Measurements from ENCODE around the gene OR56A1. TPM values are rescaled to one million over a fixed set of nuclear protein-coding genes. Genes with fewer than 3 reads are reported as not detected.
"Not testable (repeated sequence)": the region's sequence is repeated elsewhere in the genome, so short reads cannot be mapped to it uniquely, and the experiment has no call there.

OR56A1 gene
- total RNA-seq, result not detected in 2 replicates

GRCh38 chr11:6030708-6031405 is at the start of gene OR56A1:
OR56A1 (minus strand) TSS chr11:6030758; CDS start chr11:6027692, 3,066 bp downstream.
- DNase-seq (ENCODE audit: low read depth in 2 of 2), result no peak

GRCh38 chr11:6079463-6079862 is 48.9 kb upstream of the OR56A1 start:
- no peak for DNase-seq (ENCODE audit: low read depth in 2 of 2)

GRCh38 chr11:6077723-6078122 is 47.2 kb upstream of the OR56A1 start:
- no peak for DNase-seq (ENCODE audit: low read depth in 2 of 2)

GRCh38 chr11:6076443-6076842 is 45.9 kb upstream of the OR56A1 start:
- DNase-seq (ENCODE audit: low read depth in 2 of 2), result not testable (repeated sequence)

GRCh38 chr11:6067502-6067901 is 36.9 kb upstream of the OR56A1 start:
- DNase-seq (ENCODE audit: low read depth in 2 of 2), result no peak

- DNase-seq (ENCODE audit: low read depth in 2 of 2), result no peak
Observed at GRCh38 chr11:6062691-6063358, 32.3 kb upstream of the OR56A1 start.

- no peak for DNase-seq (ENCODE audit: low read depth in 2 of 2)
Observed at GRCh38 chr11:6061475-6061874, 30.9 kb upstream of the OR56A1 start.

- no peak for DNase-seq (ENCODE audit: low read depth in 2 of 2)
Observed at GRCh38 chr11:6057452-6057851, 26.9 kb upstream of the OR56A1 start.

- no peak for DNase-seq (ENCODE audit: low read depth in 2 of 2)
Observed at GRCh38 chr11:6055569-6055968, 25.0 kb upstream of the OR56A1 start.

- DNase-seq (ENCODE audit: low read depth in 2 of 2), result no peak
Observed at GRCh38 chr11:6052374-6052773, 21.8 kb upstream of the OR56A1 start.

GRCh38 chr11:6040874-6041273 is 10.3 kb upstream of the OR56A1 start:
- DNase-seq (ENCODE audit: low read depth in 2 of 2), result no peak

- DNase-seq (ENCODE audit: low read depth in 2 of 2), result no peak
Observed at GRCh38 chr11:6027501-6027900, 3.1 kb downstream of the OR56A1 start.

- DNase-seq (ENCODE audit: low read depth in 2 of 2), result no peak
Observed at GRCh38 chr11:6025056-6025455, 5.5 kb downstream of the OR56A1 start.

GRCh38 chr11:6022956-6023355 is 7.6 kb downstream of the OR56A1 start:
- DNase-seq (ENCODE audit: low read depth in 2 of 2), result peak; percentile 15 to 60

GRCh38 chr11:6013042-6013441 is 17.5 kb downstream of the OR56A1 start:
- DNase-seq (ENCODE audit: low read depth in 2 of 2), result no peak

GRCh38 chr11:6012035-6012668 is 18.4 kb downstream of the OR56A1 start:
- DNase-seq (ENCODE audit: low read depth in 2 of 2), result no peak

- no peak for DNase-seq (ENCODE audit: low read depth in 2 of 2)
Observed at GRCh38 chr11:6006846-6007245, 23.7 kb downstream of the OR56A1 start, which contains the start of gene OR56A4. OR56A4 (minus strand) TSS chr11:6006946; CDS start chr11:6002992, 3,954 bp downstream.

- no peak for DNase-seq (ENCODE audit: low read depth in 2 of 2)
Observed at GRCh38 chr11:6006395-6006794, 24.2 kb downstream of the OR56A1 start.

GRCh38 chr11:6002202-6002699 is 28.3 kb downstream of the OR56A1 start:
- DNase-seq (ENCODE audit: low read depth in 2 of 2), result peak; percentile 29 to 34

- no peak for DNase-seq (ENCODE audit: low read depth in 2 of 2)
Observed at GRCh38 chr11:5994791-5995190, 35.8 kb downstream of the OR56A1 start.

- DNase-seq (ENCODE audit: low read depth in 2 of 2), result peak in 1 of 2 donors; percentile 33
Observed at GRCh38 chr11:5992604-5993251, 37.8 kb downstream of the OR56A1 start.

GRCh38 chr11:5992150-5992549 is 38.4 kb downstream of the OR56A1 start:
- no peak for DNase-seq (ENCODE audit: low read depth in 2 of 2)

Data from dermis microvascular lymphatic vessel endothelial cell (primary cell).